Measurements from ENCODE around the gene CAMK2D. TPM values are rescaled to one million over a fixed set of nuclear protein-coding genes. Genes with fewer than 3 reads are reported as not detected.

CAMK2D gene
- total and polyA plus RNA-seq, 2 experiments from 2014 or later, result 4.9 to 14.6 TPM

DNA sequence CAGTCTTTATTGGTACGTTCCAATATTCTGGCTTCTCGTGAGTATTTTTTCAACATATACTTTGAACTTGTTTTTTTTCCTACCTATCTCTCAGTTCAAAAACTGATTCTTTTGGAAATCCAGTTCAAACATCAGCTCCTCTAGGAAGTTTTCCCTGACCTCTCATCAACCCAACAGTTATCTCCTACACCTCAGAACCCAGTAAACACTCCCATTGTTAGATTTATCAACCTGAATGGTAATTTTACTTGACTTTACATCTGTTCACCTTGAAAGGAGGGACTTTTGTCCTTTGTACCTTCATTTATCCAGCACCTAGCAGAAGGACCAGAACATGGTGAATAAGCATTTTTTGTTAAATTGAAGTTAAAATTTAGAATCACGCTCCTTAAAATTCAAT is 13.6 kb downstream of the CAMK2D start:
- DNase-seq (ENCODE audit: low spot score), result no peak
- no peaks in the 10 kb centered on the region for H3K27me3 Mint-ChIP-seq (ENCODE audit: insufficient read depth, low read depth, poor library complexity)
- Histone ChIP-seq H4K20me1 (replicated peaks; ENCODE audit: insufficient read depth) (no peaks in the 10 kb centered on the region), H3K4me2 (no peak overlapping the region), H2AFZ (no peak overlapping the region), H3F3A (replicated peaks; ENCODE audit: low read depth) (no peaks in the 10 kb centered on the region), H3K27me3 (ENCODE audit: insufficient read depth) (no peaks in the 10 kb centered on the region), H3K9me2 (ENCODE audit: insufficient read depth) (no peaks in the 10 kb centered on the region), H3K4me1 (ENCODE audit: insufficient read depth) (no peaks in the 10 kb centered on the region), H3K27ac (ENCODE audit: low read depth) (no peak overlapping the region), H3K36me3 (ENCODE audit: insufficient read depth) (no peaks in the 10 kb centered on the region), H3K79me2 (replicated peaks; ENCODE audit: insufficient read depth) (no peaks in the 10 kb centered on the region), H3K4me3 (no peak overlapping the region)
- ATAC-seq, result no peak
- H3K4me1 Mint-ChIP-seq, result no peaks in the 10 kb centered on the region
- H3K4me3 Mint-ChIP-seq, result no peak overlapping the region
- TF ChIP-seq STAT1 (IDR thresholded peaks at IDR 0.05; ENCODE audit: unreplicated experiment) (no peak), EZH2phosphoT487 (IDR thresholded peaks at IDR 0.05; ENCODE audit: unreplicated experiment) (no peak), CREB1 (CRISPR knock-in tag; IDR thresholded peaks at IDR 0.05; ENCODE audit: low read depth) (no peak), ZNF331 (CRISPR knock-in tag; IDR thresholded peaks at IDR 0.05; ENCODE audit: low read depth) (no peak), EZH2 (IDR thresholded peaks at IDR 0.05; ENCODE audit: low read depth, unreplicated experiment) (no peak), REST (IDR thresholded peaks at IDR 0.05; ENCODE audit: unreplicated experiment) (no peak), NANOG (IDR thresholded peaks at IDR 0.05; ENCODE audit: borderline replicate concordance) (no peak), POLR2AphosphoS5 (IDR thresholded peaks at IDR 0.05; ENCODE audit: low read depth) (no peak), ZNF114 (CRISPR knock-in tag; IDR thresholded peaks at IDR 0.05) (no peak), JUNB (IDR thresholded peaks at IDR 0.05; ENCODE audit: unreplicated experiment) (no peak)
- TF ChIP-seq, protein P1, sequence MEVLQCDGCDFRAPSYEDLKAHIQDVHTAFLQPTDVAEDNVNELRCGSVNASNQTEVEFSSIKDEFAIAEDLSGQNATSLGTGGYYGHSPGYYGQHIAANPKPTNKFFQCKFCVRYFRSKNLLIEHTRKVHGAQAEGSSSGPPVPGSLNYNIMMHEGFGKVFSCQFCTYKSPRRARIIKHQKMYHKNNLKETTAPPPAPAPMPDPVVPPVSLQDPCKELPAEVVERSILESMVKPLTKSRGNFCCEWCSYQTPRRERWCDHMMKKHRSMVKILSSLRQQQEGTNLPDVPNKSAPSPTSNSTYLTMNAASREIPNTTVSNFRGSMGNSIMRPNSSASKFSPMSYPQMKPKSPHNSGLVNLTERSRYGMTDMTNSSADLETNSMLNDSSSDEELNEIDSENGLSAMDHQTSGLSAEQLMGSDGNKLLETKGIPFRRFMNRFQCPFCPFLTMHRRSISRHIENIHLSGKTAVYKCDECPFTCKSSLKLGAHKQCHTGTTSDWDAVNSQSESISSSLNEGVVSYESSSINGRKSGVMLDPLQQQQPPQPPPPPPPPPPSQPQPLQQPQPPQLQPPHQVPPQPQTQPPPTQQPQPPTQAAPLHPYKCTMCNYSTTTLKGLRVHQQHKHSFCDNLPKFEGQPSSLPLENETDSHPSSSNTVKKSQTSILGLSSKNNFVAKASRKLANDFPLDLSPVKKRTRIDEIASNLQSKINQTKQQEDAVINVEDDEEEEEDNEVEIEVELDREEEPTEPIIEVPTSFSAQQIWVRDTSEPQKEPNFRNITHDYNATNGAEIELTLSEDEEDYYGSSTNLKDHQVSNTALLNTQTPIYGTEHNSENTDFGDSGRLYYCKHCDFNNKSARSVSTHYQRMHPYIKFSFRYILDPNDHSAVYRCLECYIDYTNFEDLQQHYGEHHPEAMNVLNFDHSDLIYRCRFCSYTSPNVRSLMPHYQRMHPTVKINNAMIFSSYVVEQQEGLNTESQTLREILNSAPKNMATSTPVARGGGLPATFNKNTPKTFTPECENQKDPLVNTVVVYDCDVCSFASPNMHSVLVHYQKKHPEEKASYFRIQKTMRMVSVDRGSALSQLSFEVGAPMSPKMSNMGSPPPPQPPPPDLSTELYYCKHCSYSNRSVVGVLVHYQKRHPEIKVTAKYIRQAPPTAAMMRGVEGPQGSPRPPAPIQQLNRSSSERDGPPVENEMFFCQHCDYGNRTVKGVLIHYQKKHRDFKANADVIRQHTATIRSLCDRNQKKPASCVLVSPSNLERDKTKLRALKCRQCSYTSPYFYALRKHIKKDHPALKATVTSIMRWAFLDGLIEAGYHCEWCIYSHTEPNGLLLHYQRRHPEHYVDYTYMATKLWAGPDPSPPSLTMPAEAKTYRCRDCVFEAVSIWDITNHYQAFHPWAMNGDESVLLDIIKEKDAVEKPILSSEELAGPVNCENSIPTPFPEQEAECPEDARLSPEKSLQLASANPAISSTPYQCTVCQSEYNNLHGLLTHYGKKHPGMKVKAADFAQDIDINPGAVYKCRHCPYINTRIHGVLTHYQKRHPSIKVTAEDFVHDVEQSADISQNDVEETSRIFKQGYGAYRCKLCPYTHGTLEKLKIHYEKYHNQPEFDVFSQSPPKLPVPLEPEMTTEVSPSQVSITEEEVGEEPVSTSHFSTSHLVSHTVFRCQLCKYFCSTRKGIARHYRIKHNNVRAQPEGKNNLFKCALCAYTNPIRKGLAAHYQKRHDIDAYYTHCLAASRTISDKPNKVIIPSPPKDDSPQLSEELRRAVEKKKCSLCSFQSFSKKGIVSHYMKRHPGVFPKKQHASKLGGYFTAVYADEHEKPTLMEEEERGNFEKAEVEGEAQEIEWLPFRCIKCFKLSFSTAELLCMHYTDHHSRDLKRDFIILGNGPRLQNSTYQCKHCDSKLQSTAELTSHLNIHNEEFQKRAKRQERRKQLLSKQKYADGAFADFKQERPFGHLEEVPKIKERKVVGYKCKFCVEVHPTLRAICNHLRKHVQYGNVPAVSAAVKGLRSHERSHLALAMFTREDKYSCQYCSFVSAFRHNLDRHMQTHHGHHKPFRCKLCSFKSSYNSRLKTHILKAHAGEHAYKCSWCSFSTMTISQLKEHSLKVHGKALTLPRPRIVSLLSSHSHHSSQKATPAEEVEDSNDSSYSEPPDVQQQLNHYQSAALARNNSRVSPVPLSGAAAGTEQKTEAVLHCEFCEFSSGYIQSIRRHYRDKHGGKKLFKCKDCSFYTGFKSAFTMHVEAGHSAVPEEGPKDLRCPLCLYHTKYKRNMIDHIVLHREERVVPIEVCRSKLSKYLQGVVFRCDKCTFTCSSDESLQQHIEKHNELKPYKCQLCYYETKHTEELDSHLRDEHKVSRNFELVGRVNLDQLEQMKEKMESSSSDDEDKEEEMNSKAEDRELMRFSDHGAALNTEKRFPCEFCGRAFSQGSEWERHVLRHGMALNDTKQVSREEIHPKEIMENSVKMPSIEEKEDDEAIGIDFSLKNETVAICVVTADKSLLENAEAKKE (CRISPR knock-in tag; IDR thresholded peaks at IDR 0.05), result no peak
- TF ChIP-seq, protein P2, sequence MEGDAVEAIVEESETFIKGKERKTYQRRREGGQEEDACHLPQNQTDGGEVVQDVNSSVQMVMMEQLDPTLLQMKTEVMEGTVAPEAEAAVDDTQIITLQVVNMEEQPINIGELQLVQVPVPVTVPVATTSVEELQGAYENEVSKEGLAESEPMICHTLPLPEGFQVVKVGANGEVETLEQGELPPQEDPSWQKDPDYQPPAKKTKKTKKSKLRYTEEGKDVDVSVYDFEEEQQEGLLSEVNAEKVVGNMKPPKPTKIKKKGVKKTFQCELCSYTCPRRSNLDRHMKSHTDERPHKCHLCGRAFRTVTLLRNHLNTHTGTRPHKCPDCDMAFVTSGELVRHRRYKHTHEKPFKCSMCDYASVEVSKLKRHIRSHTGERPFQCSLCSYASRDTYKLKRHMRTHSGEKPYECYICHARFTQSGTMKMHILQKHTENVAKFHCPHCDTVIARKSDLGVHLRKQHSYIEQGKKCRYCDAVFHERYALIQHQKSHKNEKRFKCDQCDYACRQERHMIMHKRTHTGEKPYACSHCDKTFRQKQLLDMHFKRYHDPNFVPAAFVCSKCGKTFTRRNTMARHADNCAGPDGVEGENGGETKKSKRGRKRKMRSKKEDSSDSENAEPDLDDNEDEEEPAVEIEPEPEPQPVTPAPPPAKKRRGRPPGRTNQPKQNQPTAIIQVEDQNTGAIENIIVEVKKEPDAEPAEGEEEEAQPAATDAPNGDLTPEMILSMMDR (conservative IDR thresholded peaks at IDR 0.05; ENCODE audit: low read depth in 2 of 2), result no peak
- TF ChIP-seq, protein P3, sequence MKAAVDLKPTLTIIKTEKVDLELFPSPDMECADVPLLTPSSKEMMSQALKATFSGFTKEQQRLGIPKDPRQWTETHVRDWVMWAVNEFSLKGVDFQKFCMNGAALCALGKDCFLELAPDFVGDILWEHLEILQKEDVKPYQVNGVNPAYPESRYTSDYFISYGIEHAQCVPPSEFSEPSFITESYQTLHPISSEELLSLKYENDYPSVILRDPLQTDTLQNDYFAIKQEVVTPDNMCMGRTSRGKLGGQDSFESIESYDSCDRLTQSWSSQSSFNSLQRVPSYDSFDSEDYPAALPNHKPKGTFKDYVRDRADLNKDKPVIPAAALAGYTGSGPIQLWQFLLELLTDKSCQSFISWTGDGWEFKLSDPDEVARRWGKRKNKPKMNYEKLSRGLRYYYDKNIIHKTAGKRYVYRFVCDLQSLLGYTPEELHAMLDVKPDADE (IDR thresholded peaks at IDR 0.05), result no peak
- H3K9me3 Mint-ChIP-seq, result no peaks in the 10 kb centered on the region
- no peak overlapping the region for H3K27ac Mint-ChIP-seq
- H3K36me3 Mint-ChIP-seq (ENCODE audit: low read depth), result no peaks in the 10 kb centered on the region
